ENCODE results near the gene COL18A1. TPM values are rescaled to one million over a fixed set of nuclear protein-coding genes. Genes with fewer than 3 reads are reported as not detected.

The COL18A1 gene
- total RNA-seq, 1 experiment from 2014 or later, result 19.5 TPM

- Histone ChIP-seq H3K4me1 (peaks cover 33% of the 10 kb centered on the region), H3K36me3 (no peaks in the 10 kb centered on the region), H3K27ac (no peak overlapping the region), H3K9me3 (replicated peaks) (no peaks in the 10 kb centered on the region), H3K4me3 (no peak overlapping the region), H3K27me3 (no peaks in the 10 kb centered on the region)
- no peak for DNase-seq
Observed at GRCh38 chr21:45415943-45416611, 11.1 kb downstream of the COL18A1 start.

GRCh38 chr21:45416620-45417019 lies 11.7 kb downstream of the COL18A1 start:
- no peak overlapping the region for H3K27ac ChIP-seq
- H3K4me3 ChIP-seq, result no peak overlapping the region
- no peaks in the 10 kb centered on the region for H3K27me3 ChIP-seq
- no peaks in the 10 kb centered on the region for H3K9me3 ChIP-seq (replicated peaks)
- peaks cover 29% of the 10 kb centered on the region for H3K4me1 ChIP-seq
- no peak for DNase-seq
- no peaks in the 10 kb centered on the region for H3K36me3 ChIP-seq

- Histone ChIP-seq H3K9me3 (replicated peaks) (no peaks in the 10 kb centered on the region), H3K27ac (peak overlapping the region; percentile 62), H3K4me3 (no peak overlapping the region; the same call in 1 of the 2 replicates), H3K36me3 (no peaks in the 10 kb centered on the region), H3K4me1 (peaks cover 29% of the 10 kb centered on the region), H3K27me3 (no peaks in the 10 kb centered on the region)
- DNase-seq, result peak; percentile 49 to 69
Observed at GRCh38 chr21:45417256-45417950, 12.4 kb downstream of the COL18A1 start.

- Histone ChIP-seq H3K9me3 (replicated peaks) (no peaks in the 10 kb centered on the region), H3K4me1 (peaks cover 26% of the 10 kb centered on the region), H3K36me3 (no peaks in the 10 kb centered on the region), H3K4me3 (peak overlapping the region; percentile 11; the same call in 1 of the 2 replicates), H3K27ac (peak overlapping the region; percentile 62), H3K27me3 (no peaks in the 10 kb centered on the region)
- DNase-seq, result no peak
Observed at GRCh38 chr21:45417951-45418300, 13.0 kb downstream of the COL18A1 start.

GRCh38 chr21:45418301-45419071 lies 13.5 kb downstream of the COL18A1 start:
- Histone ChIP-seq H3K4me3 (peak overlapping the region; percentile 11; the same call in 1 of the 2 replicates), H3K4me1 (peaks cover 24% of the 10 kb centered on the region), H3K9me3 (replicated peaks) (no peaks in the 10 kb centered on the region), H3K27me3 (no peaks in the 10 kb centered on the region), H3K36me3 (no peaks in the 10 kb centered on the region), H3K27ac (peak overlapping the region; percentile 62)
- peak; percentile 76 to 83 for DNase-seq

- no peaks in the 10 kb centered on the region for H3K36me3 ChIP-seq
- no peak for DNase-seq
- H3K27ac ChIP-seq, result no peak overlapping the region
- no peak overlapping the region for H3K4me3 ChIP-seq
- no peaks in the 10 kb centered on the region for H3K9me3 ChIP-seq (replicated peaks)
- H3K27me3 ChIP-seq, result no peaks in the 10 kb centered on the region
- peaks cover 24% of the 10 kb centered on the region for H3K4me1 ChIP-seq
Observed at GRCh38 chr21:45419162-45419561, 14.2 kb downstream of the COL18A1 start.

- no peak for DNase-seq
- peaks cover 33% of the 10 kb centered on the region for H3K4me1 ChIP-seq
- no peak overlapping the region for H3K4me3 ChIP-seq
- no peaks in the 10 kb centered on the region for H3K27me3 ChIP-seq
- H3K9me3 ChIP-seq (replicated peaks), result no peaks in the 10 kb centered on the region
- H3K36me3 ChIP-seq, result no peaks in the 10 kb centered on the region
- no peak overlapping the region for H3K27ac ChIP-seq
Observed at GRCh38 chr21:45420061-45421041, 15.4 kb downstream of the COL18A1 start.

GRCh38 chr21:45421071-45421845 lies 16.3 kb downstream of the COL18A1 start:
- H3K4me1 ChIP-seq, result peaks cover 41% of the 10 kb centered on the region
- H3K27ac ChIP-seq, result no peak overlapping the region
- no peaks in the 10 kb centered on the region for H3K36me3 ChIP-seq
- no peaks in the 10 kb centered on the region for H3K27me3 ChIP-seq
- no peaks in the 10 kb centered on the region for H3K9me3 ChIP-seq (replicated peaks)
- DNase-seq, result no peak
- H3K4me3 ChIP-seq, result no peak overlapping the region

GRCh38 chr21:45421846-45422775 lies 17.1 kb downstream of the COL18A1 start:
- DNase-seq, result no peak

GRCh38 chr21:45423201-45423955 lies 18.4 kb downstream of the COL18A1 start:
- no peaks in the 10 kb centered on the region for H3K27me3 ChIP-seq
- no peaks in the 10 kb centered on the region for H3K36me3 ChIP-seq
- no peak overlapping the region for H3K27ac ChIP-seq
- DNase-seq, result no peak
- no peak overlapping the region for H3K4me3 ChIP-seq
- peaks cover 36% of the 10 kb centered on the region for H3K4me1 ChIP-seq
- no peaks in the 10 kb centered on the region for H3K9me3 ChIP-seq (replicated peaks)

More at GRCh38 chr21:45421846-45422775, 17.1 kb downstream of the COL18A1 start:
- Histone ChIP-seq H3K27ac (no peak overlapping the region), H3K36me3 (no peaks in the 10 kb centered on the region), H3K4me3 (no peak overlapping the region), H3K27me3 (no peaks in the 10 kb centered on the region), H3K4me1 (peaks cover 38% of the 10 kb centered on the region), H3K9me3 (replicated peaks) (no peaks in the 10 kb centered on the region)

- Histone ChIP-seq H3K4me1 (peaks cover 32% of the 10 kb centered on the region), H3K27ac (peak overlapping the region; percentile 82), H3K4me3 (no peak overlapping the region), H3K9me3 (replicated peaks) (no peaks in the 10 kb centered on the region), H3K36me3 (no peaks in the 10 kb centered on the region), H3K27me3 (no peaks in the 10 kb centered on the region)
- no peak for DNase-seq
Observed at GRCh38 chr21:45423968-45424853, 19.2 kb downstream of the COL18A1 start.
